Vagina (tissue), 2 donors: Measurements from ENCODE around the gene MAEL.

Experiments used
- POLR2A ChIP-seq, 2 donors: fragments of 450-650 bp; IDR thresholded peaks; one replicate each; pipeline ENCODE4 v1.6.1; 2017; ENCODE audit warnings: antibody characterized with exemption in 2 of 2, mild to moderate bottlenecking in 2 of 2, moderate library complexity in 2 of 2
- POLR2AphosphoS5 ChIP-seq, 2 donors: sonication (generic); formaldehyde crosslinking; IDR thresholded peaks; one replicate each; pipeline ENCODE4 v1.9.0; 2017; ENCODE audit warnings: antibody characterized with exemption in 2 of 2, mild to moderate bottlenecking in 2 of 2, low read depth in 1 of 2; ENCODE audit not compliant: insufficient read depth in 1 of 2
- TF ChIP-seq, protein P1 (sequence below), 3 experiments: fragments of 450-650 bp in 2 of 3; fragments of 200-600 bp in 1 of 3; sonication (generic) in 1 of 3; IDR thresholded peaks; one replicate each; pipeline ENCODE4 v1.5.1; 2017 to 2019; ENCODE audit warnings: antibody characterized with exemption in 3 of 3, mild to moderate bottlenecking in 2 of 3, moderate library complexity in 2 of 3

DNA sequence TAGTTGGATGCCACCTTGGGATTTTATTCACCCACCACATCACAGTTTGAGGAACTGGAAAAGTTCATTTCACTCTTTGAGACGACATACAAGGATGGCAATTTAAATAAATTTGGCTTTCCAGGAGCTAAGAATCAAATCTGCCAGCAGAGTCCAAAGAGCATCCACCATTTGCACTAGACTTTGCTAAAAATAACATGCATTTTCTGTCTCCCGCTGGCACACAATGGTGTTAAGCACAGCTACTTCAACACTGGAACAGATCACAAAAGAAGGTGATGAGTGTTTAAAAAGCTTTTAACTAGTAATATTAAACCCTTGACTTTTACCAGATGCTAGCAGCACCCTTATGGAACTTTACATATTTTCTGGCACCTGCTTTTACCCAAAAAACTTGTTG is 44.6 kb downstream of the MAEL start:
- TF ChIP-seq, protein P1, sequence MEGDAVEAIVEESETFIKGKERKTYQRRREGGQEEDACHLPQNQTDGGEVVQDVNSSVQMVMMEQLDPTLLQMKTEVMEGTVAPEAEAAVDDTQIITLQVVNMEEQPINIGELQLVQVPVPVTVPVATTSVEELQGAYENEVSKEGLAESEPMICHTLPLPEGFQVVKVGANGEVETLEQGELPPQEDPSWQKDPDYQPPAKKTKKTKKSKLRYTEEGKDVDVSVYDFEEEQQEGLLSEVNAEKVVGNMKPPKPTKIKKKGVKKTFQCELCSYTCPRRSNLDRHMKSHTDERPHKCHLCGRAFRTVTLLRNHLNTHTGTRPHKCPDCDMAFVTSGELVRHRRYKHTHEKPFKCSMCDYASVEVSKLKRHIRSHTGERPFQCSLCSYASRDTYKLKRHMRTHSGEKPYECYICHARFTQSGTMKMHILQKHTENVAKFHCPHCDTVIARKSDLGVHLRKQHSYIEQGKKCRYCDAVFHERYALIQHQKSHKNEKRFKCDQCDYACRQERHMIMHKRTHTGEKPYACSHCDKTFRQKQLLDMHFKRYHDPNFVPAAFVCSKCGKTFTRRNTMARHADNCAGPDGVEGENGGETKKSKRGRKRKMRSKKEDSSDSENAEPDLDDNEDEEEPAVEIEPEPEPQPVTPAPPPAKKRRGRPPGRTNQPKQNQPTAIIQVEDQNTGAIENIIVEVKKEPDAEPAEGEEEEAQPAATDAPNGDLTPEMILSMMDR (IDR thresholded peaks at IDR 0.05): no peak
- TF ChIP-seq POLR2A (IDR thresholded peaks at IDR 0.05): no peak
- no peak for TF ChIP-seq POLR2AphosphoS5 (IDR thresholded peaks at IDR 0.05; ENCODE audit: insufficient read depth in 1 of 2, low read depth in 1 of 2)
